KMS-11 (cell line): Measurements from ENCODE around the gene CYB561A3.

ENCODE experiments used
- H2AFZ ChIP-seq: fragments of 200-600 bp; sonication (generic); 2 replicates; pipeline ENCODE4 v1.6.1; 2016; ENCODE audit warnings: antibody characterized with exemption, mixed run types, low read depth
- H3K27ac ChIP-seq: fragments of 200-600 bp; sonication (generic); 2 replicates; pipeline ENCODE4 v1.6.1; 2016; ENCODE audit warnings: mild to moderate bottlenecking, mixed run types
- H3K27me3 ChIP-seq: fragments of 200-600 bp; sonication (generic); 2 replicates; pipeline ENCODE4 v1.6.1; 2017; ENCODE audit warnings: mild to moderate bottlenecking, low read depth, mixed run types, moderate library complexity; ENCODE audit not compliant: insufficient read depth
- H3K36me3 ChIP-seq: fragments of 200-600 bp; sonication (generic); 2 replicates; pipeline ENCODE4 v1.6.1; 2017; ENCODE audit warnings: mild to moderate bottlenecking, mixed run types; ENCODE audit not compliant: insufficient read depth
- H3K4me1 ChIP-seq: fragments of 200-600 bp; sonication (generic); 2 replicates; pipeline ENCODE4 v1.6.1; 2016; ENCODE audit warnings: mild to moderate bottlenecking, low read depth, mixed run types; ENCODE audit not compliant: poor library complexity, severe bottlenecking
- H3K4me2 ChIP-seq: fragments of 200-600 bp; sonication (generic); 2 replicates; pipeline ENCODE4 v1.7.0; 2016; ENCODE audit warnings: mild to moderate bottlenecking, mixed run types
- H3K4me3 ChIP-seq: fragments of 200-600 bp; sonication (generic); IDR thresholded peaks from 2 replicates; pipeline ENCODE4 v1.6.1; 2017; ENCODE audit warnings: low read depth, low read length, mixed read lengths; ENCODE audit not compliant: insufficient read depth
- H3K79me2 ChIP-seq: fragments of 200-600 bp; sonication (generic); 2 replicates; pipeline ENCODE4 v1.6.1; 2016; ENCODE audit warnings: low read depth, mixed run types; ENCODE audit not compliant: insufficient read depth
- H3K9ac ChIP-seq: fragments of 200-600 bp; sonication (generic); 2 replicates; pipeline ENCODE4 v1.6.1; 2016; ENCODE audit warnings: mild to moderate bottlenecking, mixed run types
- H4K20me1 ChIP-seq: fragments of 200-600 bp; sonication (generic); 2 replicates; pipeline ENCODE4 v1.6.1; 2016; ENCODE audit warnings: mild to moderate bottlenecking, mixed run types; ENCODE audit not compliant: insufficient read depth
- TF ChIP-seq, protein P1 (sequence below): fragments of 200-600 bp; sonication (generic); conservative IDR thresholded peaks from 2 replicates; pipeline ENCODE4 v1.6.1; 2017; ENCODE audit warnings: low read depth, mild to moderate bottlenecking, antibody characterized with exemption, low read length, moderate library complexity, mixed read lengths

CYB561A3 gene

DNA sequence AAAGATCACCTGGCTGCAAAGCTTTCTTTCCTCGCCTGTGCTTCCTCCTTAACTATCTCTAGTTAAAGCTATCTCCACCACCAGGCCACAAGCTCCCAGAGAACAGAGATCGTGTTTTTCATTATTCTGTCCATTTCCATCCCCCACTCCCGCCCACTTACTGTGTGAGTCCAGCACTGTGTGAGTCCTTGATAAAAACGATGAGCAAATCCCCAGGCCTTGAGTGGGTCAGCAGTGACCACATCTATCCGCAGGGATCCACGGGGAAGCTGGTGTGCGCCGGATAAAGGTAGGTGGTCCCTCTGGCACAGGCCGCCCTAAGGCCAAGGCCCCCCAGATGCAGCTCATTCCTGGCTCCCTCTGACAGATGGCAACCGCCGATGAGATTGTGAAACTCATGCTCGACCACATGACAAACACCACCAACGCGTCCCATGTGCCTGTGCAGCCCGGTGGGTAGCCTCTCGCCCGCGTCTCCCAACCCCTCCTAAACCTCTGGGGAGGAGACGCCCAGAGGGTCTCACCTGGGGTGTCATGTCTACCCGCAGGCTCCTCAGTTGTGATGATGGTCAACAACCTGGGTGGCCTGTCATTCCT is 19.4 kb downstream of the CYB561A3 start:
- Histone ChIP-seq H2AFZ (no peak overlapping the region), H3K4me3 (no peak overlapping the region), H3K79me2 (no peaks in the 10 kb centered on the region), H4K20me1 (no peaks in the 10 kb centered on the region), H3K27ac (no peak overlapping the region), H3K36me3 (no peaks in the 10 kb centered on the region), H3K4me1 (peaks cover 3% of the 10 kb centered on the region), H3K27me3 (no peaks in the 10 kb centered on the region), H3K4me2 (no peak overlapping the region), H3K9ac (no peak overlapping the region)
- TF ChIP-seq, protein P1, sequence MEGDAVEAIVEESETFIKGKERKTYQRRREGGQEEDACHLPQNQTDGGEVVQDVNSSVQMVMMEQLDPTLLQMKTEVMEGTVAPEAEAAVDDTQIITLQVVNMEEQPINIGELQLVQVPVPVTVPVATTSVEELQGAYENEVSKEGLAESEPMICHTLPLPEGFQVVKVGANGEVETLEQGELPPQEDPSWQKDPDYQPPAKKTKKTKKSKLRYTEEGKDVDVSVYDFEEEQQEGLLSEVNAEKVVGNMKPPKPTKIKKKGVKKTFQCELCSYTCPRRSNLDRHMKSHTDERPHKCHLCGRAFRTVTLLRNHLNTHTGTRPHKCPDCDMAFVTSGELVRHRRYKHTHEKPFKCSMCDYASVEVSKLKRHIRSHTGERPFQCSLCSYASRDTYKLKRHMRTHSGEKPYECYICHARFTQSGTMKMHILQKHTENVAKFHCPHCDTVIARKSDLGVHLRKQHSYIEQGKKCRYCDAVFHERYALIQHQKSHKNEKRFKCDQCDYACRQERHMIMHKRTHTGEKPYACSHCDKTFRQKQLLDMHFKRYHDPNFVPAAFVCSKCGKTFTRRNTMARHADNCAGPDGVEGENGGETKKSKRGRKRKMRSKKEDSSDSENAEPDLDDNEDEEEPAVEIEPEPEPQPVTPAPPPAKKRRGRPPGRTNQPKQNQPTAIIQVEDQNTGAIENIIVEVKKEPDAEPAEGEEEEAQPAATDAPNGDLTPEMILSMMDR, result no peak

DNA sequence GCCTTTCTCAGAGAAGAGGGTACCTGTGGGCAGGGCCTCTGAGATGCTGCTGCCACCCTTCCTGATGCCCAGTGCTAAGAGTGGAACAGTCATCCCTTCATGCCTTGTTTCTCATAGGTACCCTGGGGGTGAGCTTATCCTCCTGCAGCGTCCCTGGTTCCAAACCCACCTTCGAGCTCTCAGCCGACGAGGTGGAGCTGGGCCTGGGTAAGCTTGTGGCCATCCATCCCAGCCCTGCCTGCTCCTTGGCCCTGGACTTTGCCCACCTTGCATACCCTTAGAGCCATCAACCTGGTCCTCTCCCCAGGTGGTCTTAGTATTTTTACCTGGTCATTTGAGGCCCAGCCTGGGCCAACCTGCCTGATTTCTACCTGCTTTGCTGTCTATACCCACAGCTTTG is 20.0 kb downstream of the CYB561A3 start:
- H3K4me2 ChIP-seq, result no peak overlapping the region
- no peaks in the 10 kb centered on the region for H3K27me3 ChIP-seq
- H3K36me3 ChIP-seq, result no peaks in the 10 kb centered on the region
- H3K4me3 ChIP-seq, result no peak overlapping the region
- H3K79me2 ChIP-seq, result no peaks in the 10 kb centered on the region
- no peak overlapping the region for H3K9ac ChIP-seq
- peaks cover 5% of the 10 kb centered on the region for H3K4me1 ChIP-seq
- TF ChIP-seq, protein P1, result no peak
- H4K20me1 ChIP-seq, result no peaks in the 10 kb centered on the region
- no peak overlapping the region for H3K27ac ChIP-seq
- H2AFZ ChIP-seq, result no peak overlapping the region

DNA sequence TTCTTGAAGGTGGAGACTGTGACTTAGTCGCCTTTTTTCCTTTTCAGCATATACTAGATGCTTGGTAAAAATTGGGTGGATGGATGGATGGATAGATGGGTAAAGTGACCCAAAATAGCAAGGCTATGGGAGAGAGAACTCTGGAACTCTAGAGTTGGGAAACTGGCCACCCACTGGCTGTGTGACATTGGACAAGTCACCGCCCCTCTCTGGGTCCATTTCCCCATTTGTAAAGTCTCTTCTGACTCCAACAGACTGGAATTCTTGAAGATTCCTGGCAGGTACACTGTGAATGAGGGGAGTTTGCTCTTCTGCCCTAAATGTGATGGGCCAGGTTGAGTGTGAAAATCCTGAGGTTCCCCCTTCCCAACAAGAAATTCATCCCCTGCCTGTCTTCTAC is 20.7 kb downstream of the CYB561A3 start:
- Histone ChIP-seq H3K4me3 (no peak overlapping the region), H3K36me3 (no peaks in the 10 kb centered on the region)

DNA sequence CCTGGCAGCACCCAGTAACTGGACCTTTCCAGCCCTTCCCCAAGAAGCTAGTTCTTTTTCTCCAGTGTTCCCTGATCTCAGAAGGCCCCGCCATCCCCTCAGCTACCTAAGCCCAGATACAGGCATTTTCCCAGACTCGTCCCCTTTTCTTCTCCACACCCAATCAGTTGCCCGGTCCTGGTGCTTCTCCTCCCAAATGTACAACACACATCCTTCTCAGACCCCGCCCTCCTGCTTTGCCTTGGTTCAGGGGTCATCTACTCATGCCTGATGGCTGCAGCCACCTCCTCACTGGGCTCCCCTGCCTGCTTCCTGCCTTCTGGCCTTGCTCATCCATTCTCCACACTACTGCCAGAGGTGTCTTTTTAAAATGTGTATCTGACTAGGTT is 22.2 kb downstream of the CYB561A3 start:
- no peak overlapping the region for H2AFZ ChIP-seq
- no peak overlapping the region for H3K4me3 ChIP-seq

More for the DNA sequence above, 20.7 kb downstream of the CYB561A3 start:
- Histone ChIP-seq H2AFZ (no peak overlapping the region), H3K79me2 (no peaks in the 10 kb centered on the region), H3K4me1 (peaks cover 13% of the 10 kb centered on the region), H3K4me2 (no peak overlapping the region), H3K27me3 (no peaks in the 10 kb centered on the region), H4K20me1 (no peaks in the 10 kb centered on the region), H3K27ac (no peak overlapping the region), H3K9ac (no peak overlapping the region)
- TF ChIP-seq, protein P1, result no peak

More for the DNA sequence above, 22.2 kb downstream of the CYB561A3 start:
- Histone ChIP-seq H3K79me2 (no peaks in the 10 kb centered on the region), H3K4me1 (peaks cover 27% of the 10 kb centered on the region), H3K27me3 (no peaks in the 10 kb centered on the region), H4K20me1 (no peaks in the 10 kb centered on the region), H3K4me2 (no peak overlapping the region), H3K36me3 (no peaks in the 10 kb centered on the region), H3K9ac (no peak overlapping the region), H3K27ac (no peak overlapping the region)
- TF ChIP-seq, protein P1, result no peak
